HEK293 (cell line): ENCODE measurements around the gene COPG2.

Experiments used
- CTCF ChIA-PET: fragments of 350-600 bp; formaldehyde crosslinking; extraction: SDS; loops from one replicate; lab custom pipeline; 2021; ENCODE audit warnings: antibody characterized with exemption; lab: Yijun Ruan, JAX
- POLR2A ChIA-PET: fragments of 300-600 bp; formaldehyde crosslinking; extraction: SDS; loops from one replicate; lab custom pipeline; 2020; ENCODE audit warnings: antibody characterized with exemption, inconsistent platforms; lab: Yijun Ruan, JAX
- H3K27ac ChIP-seq: fragments of 200-500 bp; sonication (Bioruptor generic); 2 replicates; pipeline ENCODE4 v1.5.1; 2014; ENCODE audit warnings: low read depth, low read length, control low read depth, inconsistent platforms; ENCODE audit errors: extremely low read depth
- H3K36me3 ChIP-seq, 2 experiments: fragments of 200-500 bp in 1 of 2; sonication (Bioruptor generic) in 1 of 2; 1 replicate in 1 of 2; 2 replicates in 1 of 2; pipeline ENCODE4 v1.5.1; 2014 to 2017; ENCODE audit warnings: inconsistent platforms in 2 of 2, low read length in 2 of 2; ENCODE audit not compliant: control insufficient read depth in 2 of 2, insufficient read depth in 1 of 2
- H3K4me1 ChIP-seq: fragments of 200-500 bp; sonication (Bioruptor generic); 2 replicates; pipeline ENCODE4 v1.5.1; 2014; ENCODE audit warnings: mild to moderate bottlenecking, low read length, inconsistent platforms; ENCODE audit not compliant: control insufficient read depth, insufficient read depth
- H3K4me3 ChIP-seq: 2 replicates; pipeline ENCODE4 v1.5.1; 2011; ENCODE audit warnings: low read depth, mild to moderate bottlenecking, control low read depth, low read length, moderate library complexity
- H3K9me3 ChIP-seq: fragments of 200-500 bp; sonication (Bioruptor generic); 2 replicates; pipeline ENCODE4 v1.5.1; 2014; ENCODE audit warnings: low read depth, low read length, inconsistent platforms; ENCODE audit not compliant: control insufficient read depth, insufficient read depth
- FEZF1 ChIP-seq: fragments of 450-650 bp; formaldehyde crosslinking; IDR thresholded peaks from 2 replicates; pipeline ENCODE4 v1.5.1; 2016; ENCODE audit warnings: missing biosample characterization, missing genetic modification characterization
- GFI1B ChIP-seq: fragments of 450-650 bp; formaldehyde crosslinking; IDR thresholded peaks from 2 replicates; pipeline ENCODE4 v1.5.1; 2016; ENCODE audit warnings: missing biosample characterization, missing genetic modification characterization
- HOXA7 ChIP-seq: sonication (generic); formaldehyde crosslinking; IDR thresholded peaks from 2 replicates; pipeline ENCODE4 v1.8.1; 2022; ENCODE audit warnings: missing genetic modification reagents, borderline replicate concordance
- IKZF3 ChIP-seq: fragments of 450-650 bp; IDR thresholded peaks from 2 replicates; pipeline ENCODE4 v1.5.0; 2018; ENCODE audit warnings: missing biosample characterization, mild to moderate bottlenecking, missing genetic modification characterization, moderate library complexity
- KLF9 ChIP-seq: fragments of 450-650 bp; formaldehyde crosslinking; IDR thresholded peaks from 2 replicates; pipeline ENCODE4 v1.5.1; 2016; ENCODE audit warnings: missing biosample characterization, missing genetic modification characterization, low read depth
- MEIS1 ChIP-seq: sonication (generic); formaldehyde crosslinking; IDR thresholded peaks from 2 replicates; pipeline ENCODE4 v1.8.1; 2022; ENCODE audit warnings: missing genetic modification reagents, mild to moderate bottlenecking, borderline replicate concordance
- MYNN ChIP-seq: fragments of 450-650 bp; formaldehyde crosslinking; IDR thresholded peaks from 2 replicates; pipeline ENCODE4 v1.5.1; 2016; ENCODE audit warnings: missing biosample characterization, missing genetic modification characterization, borderline replicate concordance
- ZBTB7A ChIP-seq: fragments of 450-650 bp; formaldehyde crosslinking; IDR thresholded peaks from 2 replicates; pipeline ENCODE4 v1.5.1; 2016; ENCODE audit warnings: low read depth, missing biosample characterization, missing genetic modification characterization
- ZBTB8A ChIP-seq: fragments of 450-650 bp; formaldehyde crosslinking; IDR thresholded peaks from 2 replicates; pipeline ENCODE4 v1.5.1; 2016; ENCODE audit warnings: missing biosample characterization, missing genetic modification characterization
- ZNF174 ChIP-seq: fragments of 450-650 bp; formaldehyde crosslinking; IDR thresholded peaks from 2 replicates; pipeline ENCODE4 v1.5.0; 2017; ENCODE audit warnings: missing biosample characterization, mild to moderate bottlenecking, missing genetic modification characterization
- ZNF2 ChIP-seq: fragments of 450-650 bp; formaldehyde crosslinking; IDR thresholded peaks from 2 replicates; pipeline ENCODE4 v1.5.1; 2016; ENCODE audit warnings: missing biosample characterization, missing genetic modification characterization
- ZNF214 ChIP-seq: fragments of 450-650 bp; formaldehyde crosslinking; IDR thresholded peaks from 2 replicates; pipeline ENCODE4 v1.5.1; 2017; ENCODE audit warnings: missing biosample characterization, mild to moderate bottlenecking, missing genetic modification characterization, borderline replicate concordance
- ZNF23 ChIP-seq: fragments of 450-650 bp; formaldehyde crosslinking; IDR thresholded peaks from 2 replicates; pipeline ENCODE4 v1.5.1; 2016; ENCODE audit warnings: missing biosample characterization, missing genetic modification characterization, borderline replicate concordance
- ZNF248 ChIP-seq: fragments of 450-650 bp; formaldehyde crosslinking; IDR thresholded peaks from 2 replicates; pipeline ENCODE4 v1.5.1; 2017; ENCODE audit warnings: missing biosample characterization, missing genetic modification characterization
- ZNF266 ChIP-seq: fragments of 450-650 bp; formaldehyde crosslinking; IDR thresholded peaks from 2 replicates; pipeline ENCODE4 v1.5.1; 2016; ENCODE audit warnings: missing biosample characterization, missing genetic modification characterization, low read depth
- ZNF366 ChIP-seq: fragments of 450-650 bp; formaldehyde crosslinking; conservative IDR thresholded peaks from 2 replicates; pipeline ENCODE4 v1.5.1; 2016; ENCODE audit warnings: missing biosample characterization, missing genetic modification characterization
- ZNF423 ChIP-seq: fragments of 450-650 bp; formaldehyde crosslinking; IDR thresholded peaks from 2 replicates; pipeline ENCODE4 v1.5.1; 2016; ENCODE audit warnings: missing biosample characterization, missing genetic modification characterization
- ZNF433 ChIP-seq: fragments of 450-650 bp; formaldehyde crosslinking; IDR thresholded peaks from 2 replicates; pipeline ENCODE4 v1.5.1; 2016; ENCODE audit warnings: missing biosample characterization, missing genetic modification characterization, low read depth
- ZNF510 ChIP-seq: fragments of 450-650 bp; formaldehyde crosslinking; IDR thresholded peaks from 2 replicates; pipeline ENCODE4 v1.5.1; 2018; ENCODE audit warnings: mild to moderate bottlenecking, missing genetic modification characterization, missing biosample characterization; ENCODE audit not compliant: insufficient replicate concordance
- ZNF544 ChIP-seq: fragments of 450-650 bp; formaldehyde crosslinking; IDR thresholded peaks from 2 replicates; pipeline ENCODE4 v1.5.0; 2017; ENCODE audit warnings: missing biosample characterization, missing genetic modification characterization
- ZNF555 ChIP-seq: fragments of 450-650 bp; formaldehyde crosslinking; conservative IDR thresholded peaks from 2 replicates; pipeline ENCODE4 v1.5.1; 2017; ENCODE audit warnings: missing biosample characterization, mild to moderate bottlenecking, missing genetic modification characterization, inconsistent platforms
- ZNF558 ChIP-seq: fragments of 450-650 bp; formaldehyde crosslinking; IDR thresholded peaks from 2 replicates; pipeline ENCODE4 v1.5.1; 2016; ENCODE audit warnings: missing biosample characterization, missing genetic modification characterization
- ZNF571 ChIP-seq: fragments of 450-650 bp; formaldehyde crosslinking; IDR thresholded peaks from 2 replicates; pipeline ENCODE4 v1.5.0; 2017; ENCODE audit warnings: missing biosample characterization, missing genetic modification characterization
- ZNF660 ChIP-seq: fragments of 450-650 bp; IDR thresholded peaks from 2 replicates; pipeline ENCODE4 v1.5.1; 2018; ENCODE audit warnings: missing biosample characterization, mild to moderate bottlenecking, missing genetic modification characterization
- ZNF670 ChIP-seq: fragments of 450-650 bp; formaldehyde crosslinking; IDR thresholded peaks from 2 replicates; pipeline ENCODE4 v1.5.1; 2016; ENCODE audit warnings: missing biosample characterization, missing genetic modification characterization, low read depth
- ZNF747 ChIP-seq: fragments of 450-650 bp; formaldehyde crosslinking; IDR thresholded peaks from 2 replicates; pipeline ENCODE4 v1.5.1; 2016; ENCODE audit warnings: missing biosample characterization, missing genetic modification characterization
- ZNF76 ChIP-seq: fragments of 450-650 bp; formaldehyde crosslinking; IDR thresholded peaks from 2 replicates; pipeline ENCODE4; 2016; ENCODE audit warnings: low read depth, missing biosample characterization, missing genetic modification characterization, borderline replicate concordance
- ZNF776 ChIP-seq: fragments of 450-650 bp; formaldehyde crosslinking; IDR thresholded peaks from 2 replicates; pipeline ENCODE4 v1.5.0; 2017; ENCODE audit warnings: missing biosample characterization, missing genetic modification characterization, borderline replicate concordance
- ZSCAN16 ChIP-seq: fragments of 450-650 bp; formaldehyde crosslinking; IDR thresholded peaks from 2 replicates; pipeline ENCODE4 v1.5.1; 2016; ENCODE audit warnings: missing biosample characterization, missing genetic modification characterization
- ZSCAN30 ChIP-seq: fragments of 450-650 bp; IDR thresholded peaks from 2 replicates; pipeline ENCODE4 v1.5.1; 2018; ENCODE audit warnings: missing biosample characterization, mild to moderate bottlenecking, missing genetic modification characterization, moderate library complexity
- TF ChIP-seq, protein P1 (sequence below): IDR thresholded peaks from 2 replicates; pipeline ENCODE4 v1.6.1; 2011; ENCODE audit warnings: mild to moderate bottlenecking, low read depth, low read length, borderline replicate concordance
- TF ChIP-seq, protein P2 (sequence below): fragments of 450-650 bp; formaldehyde crosslinking; IDR thresholded peaks from 2 replicates; pipeline ENCODE4 v1.5.1; 2016; ENCODE audit warnings: missing biosample characterization, missing genetic modification characterization
- TF ChIP-seq, protein P3 (sequence below): fragments of 450-650 bp; formaldehyde crosslinking; IDR thresholded peaks from 2 replicates; pipeline ENCODE4; 2016; ENCODE audit warnings: missing biosample characterization, missing genetic modification characterization
- TF ChIP-seq, protein P4 (sequence below): sonication (generic); formaldehyde crosslinking; IDR thresholded peaks from 2 replicates; pipeline ENCODE4 v1.8.1; 2022; ENCODE audit warnings: mild to moderate bottlenecking, moderate library complexity, missing genetic modification reagents

COPG2 gene

DNA sequence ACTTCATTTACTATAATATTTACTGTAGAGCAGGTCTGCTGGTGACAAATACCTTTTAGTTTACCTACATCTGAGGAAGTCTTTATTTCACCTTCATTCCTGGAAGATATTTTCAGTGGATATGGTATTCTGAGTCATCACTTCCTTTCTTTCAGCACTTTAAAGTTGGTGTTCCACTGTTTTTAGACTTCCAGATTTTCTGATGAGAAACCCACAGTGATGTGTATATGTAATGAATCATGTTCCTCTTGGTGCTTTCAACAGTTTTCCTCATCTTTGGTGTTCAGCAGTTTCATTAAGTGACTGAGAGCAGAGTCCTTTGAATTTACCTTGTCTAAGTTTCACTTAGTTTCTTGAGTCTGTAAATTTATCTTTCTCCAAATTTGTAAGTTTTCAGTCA lies 36.4 kb downstream of the COPG2 start (continued):
- no peak for TF ChIP-seq ZNF670 (tag by site-specific recombination)
- no peak for TF ChIP-seq ZSCAN30

DNA sequence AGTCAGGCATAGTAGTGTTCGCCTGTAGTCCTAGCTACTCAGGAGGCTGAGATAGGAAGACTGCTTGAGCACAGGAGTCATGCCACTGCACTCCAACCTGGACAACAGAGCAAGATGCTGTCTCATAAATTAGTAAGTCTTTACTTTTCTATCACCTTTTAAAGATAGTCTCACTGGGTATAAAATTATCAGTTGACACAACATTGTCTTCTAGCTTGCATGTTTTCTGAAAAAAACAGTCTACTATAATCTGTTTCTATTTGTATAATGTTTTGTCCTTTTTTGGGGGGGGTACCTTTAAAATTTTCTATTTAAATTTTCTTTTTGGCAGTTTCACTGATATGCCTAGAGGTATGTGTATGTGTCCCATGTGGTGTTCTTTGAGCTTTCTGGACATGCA lies 39.6 kb downstream of the COPG2 start:
- ChIA-PET CTCF (interaction anchor here (0.6 kb wide), 2 partner anchors 177 to 354 kb away, joined by 3 to 4 read pairs; no protein-coding TSS in a partner anchor), POLR2A (no interaction called here)
- TF ChIP-seq MYNN: no peak
- TF ChIP-seq ZNF23 (tag by site-specific recombination): no peak
- TF ChIP-seq ZBTB8A: no peak
- TF ChIP-seq ZNF558 (tag by site-specific recombination): no peak
- TF ChIP-seq, protein P1, sequence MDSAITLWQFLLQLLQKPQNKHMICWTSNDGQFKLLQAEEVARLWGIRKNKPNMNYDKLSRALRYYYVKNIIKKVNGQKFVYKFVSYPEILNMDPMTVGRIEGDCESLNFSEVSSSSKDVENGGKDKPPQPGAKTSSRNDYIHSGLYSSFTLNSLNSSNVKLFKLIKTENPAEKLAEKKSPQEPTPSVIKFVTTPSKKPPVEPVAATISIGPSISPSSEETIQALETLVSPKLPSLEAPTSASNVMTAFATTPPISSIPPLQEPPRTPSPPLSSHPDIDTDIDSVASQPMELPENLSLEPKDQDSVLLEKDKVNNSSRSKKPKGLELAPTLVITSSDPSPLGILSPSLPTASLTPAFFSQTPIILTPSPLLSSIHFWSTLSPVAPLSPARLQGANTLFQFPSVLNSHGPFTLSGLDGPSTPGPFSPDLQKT: no peak
- TF ChIP-seq ZSCAN16 (tag by site-specific recombination): no peak
- TF ChIP-seq ZNF366 (tag by site-specific recombination): no peak
- TF ChIP-seq ZBTB7A (tag by site-specific recombination): no peak
- no peak for TF ChIP-seq IKZF3
- no peak for TF ChIP-seq KLF9
- no peak for TF ChIP-seq ZNF423
- TF ChIP-seq, protein P2, sequence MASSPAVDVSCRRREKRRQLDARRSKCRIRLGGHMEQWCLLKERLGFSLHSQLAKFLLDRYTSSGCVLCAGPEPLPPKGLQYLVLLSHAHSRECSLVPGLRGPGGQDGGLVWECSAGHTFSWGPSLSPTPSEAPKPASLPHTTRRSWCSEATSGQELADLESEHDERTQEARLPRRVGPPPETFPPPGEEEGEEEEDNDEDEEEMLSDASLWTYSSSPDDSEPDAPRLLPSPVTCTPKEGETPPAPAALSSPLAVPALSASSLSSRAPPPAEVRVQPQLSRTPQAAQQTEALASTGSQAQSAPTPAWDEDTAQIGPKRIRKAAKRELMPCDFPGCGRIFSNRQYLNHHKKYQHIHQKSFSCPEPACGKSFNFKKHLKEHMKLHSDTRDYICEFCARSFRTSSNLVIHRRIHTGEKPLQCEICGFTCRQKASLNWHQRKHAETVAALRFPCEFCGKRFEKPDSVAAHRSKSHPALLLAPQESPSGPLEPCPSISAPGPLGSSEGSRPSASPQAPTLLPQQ: no peak
- no peak for TF ChIP-seq ZNF660
- TF ChIP-seq ZNF555: no peak
- TF ChIP-seq ZNF76 (tag by site-specific recombination): no peak
- no peak for TF ChIP-seq ZNF747 (tag by site-specific recombination)
- no peak for TF ChIP-seq ZNF174 (tag by site-specific recombination)
- H3K27ac ChIP-seq: no peak overlapping the region
- no peaks in the 10 kb centered on the region for H3K4me1 ChIP-seq
- H3K4me3 ChIP-seq: no peak overlapping the region
- H3K9me3 ChIP-seq: no peaks in the 10 kb centered on the region
- H3K36me3 ChIP-seq: no peaks in the 10 kb centered on the region

DNA sequence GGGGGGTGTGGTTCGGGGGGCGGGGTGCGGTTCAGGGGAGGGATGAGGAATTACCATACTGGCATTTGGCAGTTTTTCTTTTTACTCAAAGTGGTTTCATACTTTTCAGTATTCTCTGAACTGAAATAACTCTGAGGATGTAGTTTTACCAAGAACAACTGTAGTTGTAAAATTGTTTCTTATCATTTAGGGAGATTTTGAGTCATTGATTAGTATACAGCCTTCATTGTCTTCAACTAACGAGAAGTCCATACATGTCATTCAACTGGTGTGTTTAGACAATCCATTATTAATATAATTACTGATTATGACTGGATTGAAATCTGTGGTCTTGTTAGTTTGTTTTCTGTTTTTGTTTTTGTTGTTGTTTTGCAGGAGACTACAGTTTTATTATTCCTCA lies 40.8 kb downstream of the COPG2 start:
- Histone ChIP-seq H3K27ac (no peak overlapping the region), H3K4me1 (no peaks in the 10 kb centered on the region), H3K4me3 (no peak overlapping the region), H3K9me3 (no peaks in the 10 kb centered on the region), H3K36me3 (no peaks in the 10 kb centered on the region)
- ChIA-PET POLR2A (no interaction called here), CTCF (no interaction called here)
- no peak for TF ChIP-seq ZNF2 (tag by site-specific recombination)
- TF ChIP-seq ZNF510: no peak
- no peak for TF ChIP-seq ZNF571 (tag by site-specific recombination)
- TF ChIP-seq HOXA7 (CRISPR knock-in tag): no peak
- no peak for TF ChIP-seq ZNF266 (tag by site-specific recombination)
- no peak for TF ChIP-seq GFI1B (tag by site-specific recombination)
- TF ChIP-seq, protein P3, sequence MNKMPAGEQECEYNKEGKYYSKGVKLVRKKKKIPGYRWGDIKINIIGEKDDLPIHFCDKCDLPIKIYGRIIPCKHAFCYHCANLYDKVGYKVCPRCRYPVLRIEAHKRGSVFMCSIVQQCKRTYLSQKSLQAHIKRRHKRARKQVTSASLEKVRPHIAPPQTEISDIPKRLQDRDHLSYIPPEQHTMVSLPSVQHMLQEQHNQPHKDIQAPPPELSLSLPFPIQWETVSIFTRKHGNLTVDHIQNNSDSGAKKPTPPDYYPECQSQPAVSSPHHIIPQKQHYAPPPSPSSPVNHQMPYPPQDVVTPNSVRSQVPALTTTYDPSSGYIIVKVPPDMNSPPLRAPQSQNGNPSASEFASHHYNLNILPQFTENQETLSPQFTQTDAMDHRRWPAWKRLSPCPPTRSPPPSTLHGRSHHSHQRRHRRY (tag by site-specific recombination): no peak
- TF ChIP-seq ZNF423: no peak
- no peak for TF ChIP-seq ZNF248 (tag by site-specific recombination)
- TF ChIP-seq ZNF214 (tag by site-specific recombination): no peak
- TF ChIP-seq, protein P4, sequence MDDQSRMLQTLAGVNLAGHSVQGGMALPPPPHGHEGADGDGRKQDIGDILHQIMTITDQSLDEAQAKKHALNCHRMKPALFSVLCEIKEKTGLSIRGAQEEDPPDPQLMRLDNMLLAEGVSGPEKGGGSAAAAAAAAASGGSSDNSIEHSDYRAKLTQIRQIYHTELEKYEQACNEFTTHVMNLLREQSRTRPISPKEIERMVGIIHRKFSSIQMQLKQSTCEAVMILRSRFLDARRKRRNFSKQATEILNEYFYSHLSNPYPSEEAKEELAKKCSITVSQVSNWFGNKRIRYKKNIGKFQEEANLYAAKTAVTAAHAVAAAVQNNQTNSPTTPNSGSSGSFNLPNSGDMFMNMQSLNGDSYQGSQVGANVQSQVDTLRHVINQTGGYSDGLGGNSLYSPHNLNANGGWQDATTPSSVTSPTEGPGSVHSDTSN (CRISPR knock-in tag): no peak
- no peak for TF ChIP-seq ZNF544 (tag by site-specific recombination)
- no peak for TF ChIP-seq ZNF433
- TF ChIP-seq MEIS1 (CRISPR knock-in tag): no peak
- TF ChIP-seq ZNF776 (tag by site-specific recombination): no peak
- no peak for TF ChIP-seq FEZF1
